NCI-H187 treated with DMSO at 0.1 percent for 48 hours (cell line): ENCODE results near the gene TMEM132A.

Experiments
- DNase-seq: peaks from one replicate; lab custom pipeline; 2025; lab: John Stamatoyannopoulos, UW

TMEM132A gene

DNA sequence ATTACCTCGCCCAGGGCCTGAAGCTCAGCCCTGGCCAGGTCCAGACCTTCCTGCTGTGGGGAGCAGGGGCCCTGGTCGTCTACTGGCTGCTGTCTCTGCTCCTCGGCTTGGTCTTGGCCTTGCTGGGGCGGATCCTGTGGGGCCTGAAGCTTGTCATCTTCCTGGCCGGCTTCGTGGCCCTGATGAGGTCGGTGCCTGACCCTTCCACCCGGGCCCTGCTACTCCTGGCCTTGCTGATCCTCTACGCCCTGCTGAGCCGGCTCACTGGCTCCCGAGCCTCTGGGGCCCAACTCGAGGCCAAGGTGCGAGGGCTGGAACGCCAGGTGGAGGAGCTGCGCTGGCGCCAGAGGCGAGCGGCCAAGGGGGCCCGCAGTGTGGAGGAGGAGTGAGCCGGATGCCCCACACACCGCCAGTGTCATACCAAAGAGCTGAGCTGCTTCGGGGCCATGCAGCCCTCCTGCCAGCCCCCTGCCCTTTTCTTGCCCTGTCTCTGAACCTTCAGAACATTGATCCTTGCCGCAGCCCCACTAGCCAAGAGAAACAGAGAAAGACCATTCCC, 2.4 kb upstream of the TMEM132A start:
- no peak for DNase-seq

GRCh38 chr11:60922906-60923305, 1.4 kb upstream of the TMEM132A start:
- no peak for DNase-seq

DNA sequence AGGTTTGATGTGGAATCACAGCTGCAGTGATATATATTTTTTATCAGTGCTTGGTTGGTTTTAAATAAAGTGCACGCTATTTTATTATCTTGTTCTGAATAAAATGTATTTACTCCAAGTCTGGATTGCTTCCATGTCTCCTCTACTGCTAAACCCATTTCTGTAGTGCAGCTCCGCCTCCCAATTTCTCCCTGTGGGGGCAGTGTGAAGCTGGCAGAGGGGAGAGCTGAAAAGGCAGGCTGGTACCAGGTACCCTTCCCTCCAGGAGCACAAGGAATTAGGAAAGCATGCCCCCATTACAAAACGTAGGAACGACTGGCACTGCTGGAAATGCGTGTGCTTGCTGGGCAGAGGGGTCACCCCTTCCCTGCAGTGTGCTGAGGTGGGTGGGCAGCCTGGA, 934 bp upstream of the TMEM132A start:
- DNase-seq, result no peak

DNA sequence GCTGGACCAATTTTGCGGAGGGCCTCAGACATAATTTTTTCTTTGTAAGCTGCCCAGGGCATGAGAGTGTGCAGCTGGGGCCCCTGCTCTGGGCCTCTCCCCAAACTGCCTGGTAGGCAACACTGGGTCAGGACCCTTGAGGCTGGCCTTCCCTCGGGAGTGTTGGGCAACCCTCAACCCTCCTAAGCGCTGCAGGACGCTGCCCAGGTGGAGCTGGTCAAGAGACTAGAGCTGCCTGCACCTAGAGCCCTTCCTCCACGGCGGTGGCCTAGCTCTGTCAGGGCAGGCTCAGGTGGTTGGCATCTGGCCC, 505 bp upstream of the TMEM132A start:
- DNase-seq, result no peak

GRCh38 chr11:60924906-60925853, 920 bp downstream of the TMEM132A start:
- no peak for DNase-seq

DNA sequence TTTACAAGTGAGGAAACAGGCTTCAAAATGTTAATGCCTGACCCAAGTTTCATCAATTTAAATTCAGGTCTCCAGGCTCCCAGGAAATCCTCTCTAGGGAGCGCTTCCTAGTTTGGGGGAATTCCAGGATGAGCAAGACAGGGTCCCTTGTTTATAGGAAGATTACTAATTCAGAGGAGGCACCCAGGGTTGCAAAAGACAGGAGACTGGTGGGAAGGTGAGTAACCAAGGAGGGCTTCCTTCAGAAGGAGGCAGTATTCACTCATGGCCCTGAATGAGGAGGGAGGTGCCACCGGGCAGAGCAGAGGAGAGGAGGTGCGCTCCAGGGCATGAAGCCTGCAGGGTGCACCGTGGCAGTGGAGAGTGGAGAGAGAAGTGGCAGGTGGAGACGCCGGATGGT, 1.6 kb downstream of the TMEM132A start:
- DNase-seq, result no peak

GRCh38 chr11:60926500-60926899, 2.2 kb downstream of the TMEM132A start:
- no peak for DNase-seq

DNA sequence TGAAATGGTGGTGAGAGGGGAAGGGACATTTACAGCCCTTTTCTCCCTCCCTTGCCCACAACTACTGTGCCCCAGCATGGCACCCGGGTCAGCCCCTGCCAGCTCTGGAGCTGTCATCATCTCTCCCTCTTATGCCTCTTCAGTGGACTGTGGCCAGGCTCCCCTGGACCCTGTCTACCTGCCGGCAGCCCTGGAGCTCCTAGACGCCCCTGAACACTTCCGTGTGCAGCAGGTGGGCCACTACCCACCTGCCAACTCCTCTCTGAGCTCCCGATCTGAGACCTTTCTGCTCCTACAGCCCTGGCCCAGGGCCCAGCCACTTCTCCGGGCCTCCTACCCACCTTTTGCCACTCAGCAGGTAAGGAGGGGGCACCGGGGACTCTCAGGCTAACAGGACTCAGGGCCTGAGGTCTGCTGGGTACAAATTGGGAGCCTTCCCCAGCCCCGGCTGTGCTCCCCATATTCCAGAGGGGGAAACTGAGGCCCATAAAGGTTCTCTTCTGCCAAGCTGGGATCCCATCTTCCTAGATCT, 2.9 kb downstream of the TMEM132A start:
- no peak for DNase-seq

DNA sequence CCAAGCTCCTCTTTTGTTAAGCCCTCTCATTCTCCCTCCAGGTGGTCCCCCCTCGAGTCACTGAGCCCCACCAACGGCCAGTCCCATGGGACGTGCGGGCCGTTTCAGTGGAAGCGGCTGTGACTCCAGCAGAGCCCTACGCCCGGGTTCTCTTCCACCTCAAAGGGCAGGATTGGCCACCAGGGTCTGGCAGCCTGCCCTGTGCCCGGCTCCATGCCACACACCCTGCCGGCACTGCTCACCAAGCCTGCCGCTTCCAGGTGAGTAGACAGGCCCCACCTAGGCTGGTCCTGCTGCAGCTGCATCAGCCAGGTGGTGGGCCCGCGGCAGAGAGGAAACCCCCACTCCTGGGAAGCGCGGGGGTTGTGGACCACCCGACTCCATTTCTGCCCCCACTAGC, 3.3 kb downstream of the TMEM132A start:
- DNase-seq, result no peak

DNA sequence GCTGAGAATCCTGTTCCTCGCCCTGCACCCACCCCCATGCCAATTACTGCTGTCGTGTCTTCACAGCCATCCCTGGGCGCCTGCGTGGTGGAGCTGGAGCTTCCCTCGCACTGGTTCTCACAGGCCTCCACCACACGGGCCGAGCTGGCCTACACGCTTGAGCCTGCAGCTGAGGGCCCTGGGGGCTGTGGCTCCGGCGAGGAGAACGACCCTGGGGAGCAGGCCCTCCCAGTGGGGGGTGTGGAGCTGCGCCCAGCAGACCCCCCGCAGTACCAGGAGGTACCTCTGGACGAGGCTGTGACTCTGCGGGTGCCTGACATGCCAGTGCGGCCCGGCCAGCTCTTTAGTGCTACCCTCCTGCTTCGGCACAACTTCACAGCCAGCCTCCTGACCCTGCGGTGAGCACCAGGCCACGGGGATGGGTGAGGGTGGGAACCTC, 4.3 kb downstream of the TMEM132A start:
- no peak for DNase-seq

- no peak for DNase-seq
Measured at GRCh38 chr11:60929764-60930163, 5.5 kb downstream of the TMEM132A start.

GRCh38 chr11:60930394-60930793, 6.1 kb downstream of the TMEM132A start:
- DNase-seq, result no peak

GRCh38 chr11:60931917-60932316, 7.7 kb downstream of the TMEM132A start:
- DNase-seq, result no peak

- no peak for DNase-seq
Measured at GRCh38 chr11:60932605-60933356, 8.5 kb downstream of the TMEM132A start.

DNA sequence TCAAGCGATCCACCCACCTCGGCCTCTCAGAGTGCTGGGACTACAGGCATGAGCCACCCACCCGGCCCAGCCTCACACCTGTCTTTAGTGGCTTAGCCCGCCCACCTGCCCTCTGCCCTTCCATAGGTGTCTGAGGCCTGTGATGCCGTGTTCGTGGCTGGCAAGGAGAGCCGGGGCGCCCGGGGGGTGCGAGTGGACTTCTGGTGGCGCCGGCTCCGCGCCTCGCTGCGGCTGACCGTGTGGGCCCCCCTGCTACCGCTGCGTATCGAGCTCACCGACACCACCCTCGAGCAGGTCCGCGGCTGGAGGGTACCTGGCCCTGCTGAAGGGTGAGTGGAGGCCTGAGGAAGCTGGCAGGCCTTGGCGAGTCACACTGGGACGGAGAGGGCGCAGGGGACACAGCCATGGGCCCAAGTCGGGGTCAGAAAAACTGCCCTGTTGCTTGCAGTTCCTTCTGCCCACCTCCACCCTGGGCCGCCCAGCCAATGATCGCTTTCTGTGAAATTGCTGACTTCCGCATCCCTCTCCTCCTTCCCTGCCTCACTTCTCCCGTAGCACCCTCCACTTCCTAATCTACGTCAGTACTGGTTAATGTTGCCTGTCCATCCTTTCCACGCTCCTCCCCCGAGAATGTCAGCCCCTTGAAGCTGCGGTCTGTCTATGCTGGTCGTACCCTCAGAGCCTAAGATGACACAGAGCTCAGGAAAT, 9.3 kb downstream of the TMEM132A start:
- DNase-seq, result no peak

DNA sequence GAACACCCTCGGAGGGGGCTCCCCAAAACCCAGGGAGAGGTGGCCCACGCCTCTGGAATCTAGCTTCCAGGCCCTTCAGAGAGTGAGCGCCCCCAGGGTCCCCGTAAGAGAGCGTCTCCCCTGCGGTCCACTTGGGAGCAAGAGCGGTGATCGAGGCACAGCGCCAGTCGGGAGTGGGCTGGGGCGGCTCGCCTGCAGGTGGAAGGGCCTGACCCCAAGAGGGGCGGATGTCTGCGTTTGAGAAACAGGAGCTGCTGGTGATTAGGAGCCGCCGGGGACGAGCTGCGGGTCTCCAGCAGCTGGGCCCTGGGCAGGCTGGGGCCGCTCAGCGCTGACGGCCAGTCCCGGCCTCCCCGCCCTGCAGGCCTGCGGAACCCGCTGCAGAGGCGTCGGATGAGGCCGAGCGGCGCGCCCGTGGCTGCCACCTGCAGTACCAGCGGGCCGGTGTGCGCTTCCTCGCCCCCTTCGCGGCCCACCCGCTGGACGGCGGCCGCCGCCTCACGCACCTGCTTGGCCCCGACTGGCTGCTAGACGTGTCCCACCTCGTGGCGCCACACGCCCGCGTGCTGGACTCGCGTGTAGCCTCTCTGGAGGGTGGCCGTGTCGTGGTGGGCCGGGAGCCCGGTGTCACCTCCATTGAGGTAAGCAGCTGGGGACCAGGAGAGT, 10.0 kb downstream of the TMEM132A start:
- DNase-seq, result no peak

DNA sequence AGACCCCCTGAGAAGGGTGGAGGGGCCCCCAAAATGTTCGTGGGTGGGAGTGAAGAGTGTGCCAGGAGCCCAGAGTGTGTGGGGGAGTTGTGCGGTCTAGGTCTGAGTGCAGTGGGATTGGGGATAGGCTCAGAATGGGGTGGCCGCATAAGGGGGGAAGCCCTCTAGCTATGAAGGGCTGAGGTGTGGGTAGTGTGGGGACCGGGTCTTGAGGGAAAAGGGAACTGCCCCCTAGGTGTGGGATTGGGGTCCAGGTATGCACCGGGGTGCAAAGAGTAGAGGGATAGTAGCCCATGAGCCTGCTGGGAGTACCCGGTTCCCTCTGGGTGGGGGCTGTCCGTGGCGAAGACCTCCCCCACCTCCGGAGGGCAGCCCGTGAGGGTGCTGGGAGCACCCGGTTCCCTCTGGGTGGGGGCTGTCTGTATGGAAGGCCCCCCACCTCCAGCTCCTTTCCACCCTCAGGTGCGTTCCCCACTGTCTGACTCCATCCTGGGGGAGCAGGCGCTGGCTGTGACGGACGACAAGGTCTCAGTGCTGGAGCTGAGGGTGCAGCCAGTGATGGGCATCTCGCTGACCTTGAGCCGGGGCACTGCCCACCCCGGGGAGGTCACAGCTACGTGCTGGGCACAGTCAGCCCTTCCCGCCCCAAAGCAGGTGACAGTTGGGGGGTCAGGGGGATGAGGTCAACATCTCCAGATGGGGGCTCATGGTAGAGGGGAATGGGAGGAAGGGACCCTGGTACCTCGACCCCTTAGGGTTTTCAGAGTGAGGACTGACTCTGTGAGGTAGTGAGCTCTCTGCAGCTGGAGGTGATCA, 10.7 kb downstream of the TMEM132A start:
- DNase-seq, result no peak

GRCh38 chr11:60935676-60936442, 11.6 kb downstream of the TMEM132A start:
- no peak for DNase-seq

GRCh38 chr11:60936467-60937143, 12.3 kb downstream of the TMEM132A start:
- DNase-seq, result no peak
